GM21367 (cell line): ENCODE data around the gene TRIM37.
"Not testable (repeated sequence)": the region's sequence is repeated elsewhere in the genome, so short reads cannot be mapped to it uniquely, and the experiment has no call there.

ENCODE experiments used
- ATAC-seq: cut with Tn5 transposase; IDR thresholded peaks from one replicate; pipeline ENCODE4 v1.9.1; 2021; ENCODE audit not compliant: unreplicated experiment

Gene TRIM37

GRCh38 chr17:58995247-58995940 lies 111.3 kb downstream of the TRIM37 start:
- no peak for ATAC-seq

GRCh38 chr17:58993311-58993710 lies 113.4 kb downstream of the TRIM37 start:
- no peak for ATAC-seq

DNA sequence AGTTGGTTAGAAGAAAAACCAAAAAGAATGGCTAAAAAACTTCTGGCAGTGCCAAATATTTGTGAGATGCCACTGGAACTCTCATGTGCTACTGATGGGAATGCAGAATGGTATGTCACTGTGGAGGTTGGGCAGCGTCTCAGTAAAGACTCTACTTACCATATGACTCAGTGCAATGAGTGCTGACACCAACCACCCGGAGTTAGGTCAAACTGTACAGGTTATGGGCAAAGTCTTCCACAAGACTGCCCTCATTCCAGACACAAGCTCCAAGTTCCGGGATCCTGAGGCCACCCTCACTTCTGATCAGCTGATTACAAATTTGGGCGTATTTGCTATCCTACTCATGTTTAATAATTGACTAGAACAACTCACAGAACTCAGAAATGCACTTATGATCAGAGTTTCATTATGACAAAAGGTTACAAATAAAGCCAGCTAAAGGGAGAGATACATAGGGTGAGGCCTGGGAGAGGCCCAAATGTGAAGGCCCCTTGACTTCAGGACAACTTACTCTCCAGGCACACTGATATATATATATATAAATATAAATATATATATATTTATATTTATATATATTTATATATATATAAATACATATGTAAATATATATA lies 114.9 kb downstream of the TRIM37 start:
- ATAC-seq = no peak

DNA sequence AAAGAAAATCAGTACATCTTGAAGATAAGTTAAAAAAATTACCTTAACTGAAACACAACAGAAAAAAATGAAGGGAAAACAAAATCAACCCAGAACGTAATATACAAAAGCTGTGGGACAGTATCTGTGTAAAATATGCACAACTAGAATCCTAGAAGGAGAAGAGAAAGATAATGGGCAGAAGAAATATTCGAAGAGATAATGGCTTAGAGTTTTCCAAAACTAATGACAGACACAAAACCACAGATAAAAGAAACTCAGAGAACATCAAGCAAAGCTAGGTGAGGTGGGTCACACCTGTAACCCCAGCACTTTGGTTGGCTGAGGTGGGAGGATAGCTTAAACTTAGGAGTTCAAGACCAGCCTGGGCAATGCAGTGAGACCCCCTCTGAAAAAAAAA lies 117.1 kb downstream of the TRIM37 start:
- no peak for ATAC-seq

GRCh38 chr17:58985971-58986370 lies 120.7 kb downstream of the TRIM37 start:
- no peak for ATAC-seq

DNA sequence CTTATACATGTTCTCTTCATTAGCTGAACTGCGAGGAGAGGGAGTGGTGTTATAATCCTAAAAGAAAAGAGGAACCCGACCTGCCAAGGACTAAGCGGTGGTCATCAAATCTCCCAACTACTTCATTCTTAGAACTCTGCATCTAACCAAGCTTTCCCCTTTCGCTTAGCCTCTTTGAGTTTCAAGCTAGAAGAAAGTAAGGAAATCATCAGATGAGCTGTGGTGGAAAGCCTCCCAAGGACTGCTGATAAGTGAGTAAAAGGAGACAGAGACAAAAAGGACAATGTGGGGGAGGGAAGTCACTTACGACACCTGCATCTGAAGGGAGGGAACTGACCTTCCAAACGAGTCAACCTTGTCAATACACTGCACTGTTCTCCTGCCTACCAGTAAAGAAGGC lies 121.3 kb downstream of the TRIM37 start:
- ATAC-seq = no peak

DNA sequence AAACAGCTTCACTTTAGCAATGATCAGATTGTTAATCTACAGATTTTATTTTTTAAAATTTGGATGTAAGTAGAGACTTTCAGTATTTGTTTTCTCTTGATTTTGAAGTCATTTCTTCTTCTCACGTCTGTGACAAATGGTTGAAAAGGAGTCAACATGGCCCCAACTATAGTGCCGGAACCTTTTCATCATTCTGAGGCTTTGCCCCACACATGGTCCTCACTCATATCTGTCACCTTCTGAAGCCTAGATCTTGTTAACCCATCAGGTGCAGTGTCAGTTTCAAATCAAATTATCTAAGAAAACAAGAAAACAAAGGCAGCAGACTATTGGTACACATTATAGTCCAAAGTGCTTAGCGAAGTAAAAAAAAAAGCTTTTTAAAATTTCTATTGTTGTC lies 124.1 kb downstream of the TRIM37 start:
- ATAC-seq = no peak

DNA sequence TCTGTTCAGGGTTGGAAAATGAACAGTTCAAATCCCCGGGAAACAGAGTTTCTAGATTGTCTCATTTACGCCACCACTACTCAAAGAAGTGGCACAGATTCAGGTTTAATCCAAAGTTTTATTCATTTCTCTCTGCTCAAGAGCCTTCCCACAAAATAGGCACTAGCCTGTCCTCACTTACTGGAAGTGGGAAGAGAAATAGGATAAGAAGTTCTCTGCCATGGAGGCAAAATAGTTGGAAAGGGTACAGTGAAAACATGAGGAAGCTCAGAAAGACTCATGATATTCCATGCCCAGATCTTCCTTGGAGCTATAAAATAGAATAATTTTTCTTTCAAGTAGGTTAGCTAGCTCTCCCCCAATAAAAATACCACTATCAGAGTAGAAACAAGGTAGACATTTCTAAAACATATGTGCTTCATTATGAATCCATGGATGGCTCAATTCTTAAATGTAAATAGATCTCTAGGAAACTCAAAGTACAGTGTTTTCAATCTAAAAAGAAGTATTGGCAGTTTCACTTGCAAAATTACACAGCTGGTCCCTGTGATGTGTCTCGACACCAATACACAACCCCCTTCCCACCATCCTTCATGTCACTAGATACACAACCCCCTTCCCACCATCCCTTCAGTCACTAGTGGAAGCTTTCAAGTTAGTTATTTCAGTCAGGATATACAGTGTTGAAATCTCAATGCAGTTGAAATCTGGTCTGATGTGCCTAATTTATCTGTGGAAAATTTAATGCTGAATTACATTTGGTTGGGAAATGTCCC lies 125.8 kb downstream of the TRIM37 start:
- ATAC-seq = no peak

GRCh38 chr17:58976541-58976940 lies 130.1 kb downstream of the TRIM37 start:
- no peak for ATAC-seq

GRCh38 chr17:58974354-58974753 lies 132.3 kb downstream of the TRIM37 start:
- ATAC-seq = no peak

DNA sequence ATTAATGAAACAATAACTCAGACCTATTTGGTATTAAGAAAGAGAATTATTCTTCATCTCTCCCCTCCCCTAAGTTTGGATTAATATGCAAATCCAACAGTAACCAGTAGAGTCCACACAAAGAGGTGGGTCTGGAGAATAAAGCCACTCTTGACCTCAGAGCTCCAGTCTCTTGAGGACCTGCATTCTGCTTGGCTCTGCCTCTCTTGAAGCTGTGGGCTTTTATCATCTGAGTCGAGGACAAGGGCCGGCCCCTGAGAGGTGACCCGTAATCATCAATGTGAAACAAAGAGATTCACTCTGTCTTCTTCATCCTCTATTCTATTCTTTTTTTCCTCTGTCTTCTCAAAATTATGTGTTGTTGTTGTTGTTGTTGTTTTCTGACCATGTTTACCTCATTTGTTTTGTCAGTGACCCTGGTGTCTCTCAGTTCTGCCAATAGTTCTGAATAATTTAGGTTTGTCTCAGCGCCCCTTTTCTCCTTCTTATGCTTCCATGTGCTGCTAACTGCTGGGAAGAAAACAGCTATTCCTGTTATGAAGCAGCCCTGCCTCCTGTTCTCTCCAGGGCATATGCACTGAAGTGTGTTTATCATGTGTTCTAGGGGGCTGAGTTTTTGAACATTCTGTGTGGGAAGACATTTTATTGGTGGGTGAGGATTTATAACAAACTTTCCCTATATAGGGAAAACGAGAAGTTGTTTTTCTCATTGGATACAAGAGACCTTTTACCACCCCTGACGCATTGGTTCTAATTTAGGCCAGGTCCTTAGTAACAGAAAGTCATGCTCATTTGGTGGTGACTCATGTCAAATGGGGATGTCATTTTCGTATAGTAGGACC lies 135.8 kb downstream of the TRIM37 start:
- ATAC-seq = no peak

GRCh38 chr17:58969612-58970011 lies 137.1 kb downstream of the TRIM37 start:
- no peak for ATAC-seq

- ATAC-seq = no peak
These were observed 137.5 kb downstream of the TRIM37 start for GRCh38 chr17:58969156-58969555.

DNA sequence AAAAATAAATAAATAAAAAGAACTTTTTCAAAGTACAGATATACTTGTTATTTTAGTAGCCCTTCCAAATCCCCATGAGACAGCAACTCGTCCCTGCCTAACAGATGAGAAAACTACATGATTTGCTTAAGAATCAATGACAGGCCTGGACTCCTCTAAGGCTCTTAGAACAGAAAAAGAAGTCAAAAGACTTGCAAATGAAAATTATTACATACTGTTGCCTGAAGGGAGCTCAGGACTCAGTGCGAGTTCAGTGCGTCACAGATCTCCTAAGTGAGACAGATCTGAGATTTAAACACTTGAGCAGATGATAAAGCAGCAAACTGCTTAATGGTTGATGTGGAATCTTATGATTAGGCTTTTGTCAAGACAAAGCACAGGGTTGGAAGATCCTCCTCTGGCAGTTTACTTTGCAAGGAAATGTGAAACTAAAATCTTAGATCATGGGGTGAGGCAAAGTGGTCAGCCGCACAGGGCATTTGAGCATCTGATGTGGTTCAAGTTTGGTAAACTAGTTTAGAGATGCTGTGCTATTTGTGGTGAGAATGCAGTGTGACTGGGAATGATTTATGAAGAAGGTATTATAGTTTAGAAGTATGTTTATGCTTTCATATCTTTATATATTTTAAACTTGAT lies 138.1 kb downstream of the TRIM37 start:
- ATAC-seq = no peak

DNA sequence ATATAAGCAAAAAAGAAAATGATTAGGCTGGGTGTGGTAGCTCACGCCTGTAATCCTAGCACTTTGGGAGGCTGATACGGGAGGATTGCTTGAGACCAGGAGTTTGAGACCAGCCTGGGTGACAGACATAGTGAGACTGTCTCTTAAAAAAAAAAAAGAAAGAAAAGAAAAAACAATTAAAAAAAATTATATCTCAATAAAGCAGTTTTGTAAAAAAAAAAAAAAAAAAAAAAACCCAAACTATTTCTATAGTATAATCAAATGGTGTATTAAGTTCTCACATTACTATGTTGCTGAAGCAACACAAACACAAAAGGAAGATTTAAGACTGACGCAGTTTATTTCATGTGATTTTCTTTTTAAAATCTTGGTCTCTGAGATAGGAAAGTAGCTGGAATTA lies 140.5 kb downstream of the TRIM37 start:
- no peak for ATAC-seq

DNA sequence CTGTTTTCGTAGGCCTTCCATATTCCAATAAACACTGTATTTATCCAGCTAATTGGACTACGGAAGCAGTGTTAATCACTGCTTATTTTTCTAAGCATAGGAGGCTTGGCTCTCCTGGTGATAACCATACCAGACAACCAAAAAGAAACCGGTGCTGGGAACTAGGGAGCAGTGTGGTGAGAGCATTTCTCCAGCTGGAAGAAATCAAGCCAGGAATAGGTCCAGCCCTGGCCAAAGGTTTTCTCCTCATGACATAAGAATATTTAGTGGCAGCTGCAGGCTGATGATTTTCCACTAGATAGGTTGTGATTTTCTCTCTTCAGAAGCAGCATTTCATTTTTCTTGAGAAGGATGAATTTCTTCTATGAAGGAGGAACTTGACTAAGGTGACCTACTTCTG lies 141.5 kb downstream of the TRIM37 start:
- ATAC-seq = no peak

GRCh38 chr17:58960068-58960467 lies 146.6 kb downstream of the TRIM37 start:
- ATAC-seq = no peak

- ATAC-seq = not testable (repeated sequence)
These were observed 149.0 kb downstream of the TRIM37 start for GRCh38 chr17:58957725-58958073.

GRCh38 chr17:58956997-58957724 lies 149.5 kb downstream of the TRIM37 start:
- no peak for ATAC-seq

DNA sequence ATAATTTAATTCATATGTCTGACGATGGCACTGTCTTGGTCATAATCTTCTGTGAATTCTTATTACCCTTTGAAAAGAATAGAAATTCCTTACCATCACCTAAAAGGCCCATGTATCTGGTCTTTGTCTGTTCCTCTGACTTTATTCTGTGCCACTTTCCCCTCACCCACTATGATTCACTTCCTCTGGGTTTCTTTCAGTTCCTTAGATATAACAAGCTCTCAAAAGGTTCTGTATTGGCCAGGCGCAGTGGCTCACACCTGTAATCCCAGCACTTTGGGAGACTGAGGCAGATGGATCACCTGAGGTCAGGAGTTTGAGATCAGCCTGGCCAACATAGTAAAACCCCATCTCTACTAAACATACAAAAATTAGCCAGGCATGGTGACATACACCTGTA lies 152.3 kb downstream of the TRIM37 start:
- not testable (repeated sequence) for ATAC-seq
